NCI-H82 treated with DMSO at 0.1 percent for 48 hours (cell line): Measurements from ENCODE around the gene DDHD1.
"Not testable (repeated sequence)": the region's sequence is repeated elsewhere in the genome, so short reads cannot be mapped to it uniquely, and the experiment has no call there.

Experiments used
- DNase-seq: peaks from one replicate; lab custom pipeline; 2025; ENCODE audit not compliant: unreplicated experiment; lab: John Stamatoyannopoulos, UW

The DDHD1 gene

DNA sequence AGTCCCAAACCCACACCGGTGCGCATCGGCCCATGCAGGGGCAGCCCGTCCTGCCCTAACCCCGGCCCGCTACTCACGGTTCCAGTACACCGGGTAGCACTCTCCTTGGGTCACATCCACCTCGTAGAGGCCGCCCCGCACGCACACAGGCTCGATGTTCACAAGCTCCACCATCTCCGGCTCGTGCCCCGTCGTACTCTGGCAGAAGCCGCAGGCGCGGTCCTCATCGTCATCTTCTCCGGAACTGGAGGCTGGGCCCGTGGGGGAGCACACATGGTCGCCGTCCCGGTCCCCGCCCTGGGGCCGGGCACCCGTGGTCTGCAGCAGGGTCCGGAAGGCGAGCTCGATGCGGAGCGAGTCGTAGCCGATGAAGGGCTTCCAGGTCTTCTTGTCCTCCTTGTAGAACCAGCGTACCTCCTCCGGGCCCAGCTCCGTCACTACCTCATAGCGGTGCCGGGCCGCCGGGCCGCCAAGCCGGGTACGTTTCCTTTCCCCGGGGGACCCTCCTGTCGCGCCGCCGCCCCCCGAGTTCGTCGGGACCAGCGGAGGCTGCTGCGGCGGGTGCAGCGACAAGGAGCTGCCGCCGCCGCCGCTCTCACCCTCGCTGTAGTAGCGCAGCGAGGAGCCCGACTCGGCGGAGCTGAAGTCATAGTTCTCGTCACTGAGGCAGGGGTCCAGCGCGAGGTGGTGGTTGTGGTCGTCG is 788 bp downstream of the DDHD1 start:
- DNase-seq, result no peak

- DNase-seq, result peak; percentile 9
These were observed 1.5 kb downstream of the DDHD1 start for GRCh38 chr14:53151523-53152183.

GRCh38 chr14:53149668-53150316 is 3.3 kb downstream of the DDHD1 start:
- no peak for DNase-seq

DNA sequence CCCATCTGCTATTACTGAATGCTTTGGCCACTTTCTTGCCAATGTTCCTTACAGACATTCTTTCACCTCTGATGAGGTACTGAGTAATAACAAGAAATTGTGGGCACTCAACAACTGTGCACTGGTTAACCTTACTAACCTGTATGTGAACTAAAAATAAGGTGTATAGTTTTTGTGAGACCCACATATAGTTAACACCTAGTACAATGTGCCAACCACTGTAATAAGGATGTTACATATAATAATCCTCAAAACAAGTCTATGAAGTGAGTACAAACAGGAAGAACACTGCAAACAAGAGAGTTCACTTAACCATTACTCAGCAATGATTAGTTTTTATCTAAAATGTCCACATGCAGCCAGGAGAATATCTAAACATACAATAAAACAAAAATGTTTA is 4.5 kb downstream of the DDHD1 start:
- DNase-seq, result no peak

- DNase-seq, result no peak
These were observed 5.2 kb downstream of the DDHD1 start for GRCh38 chr14:53147893-53148292.

- DNase-seq, result no peak
These were observed 5.9 kb downstream of the DDHD1 start for GRCh38 chr14:53147208-53147607.

- DNase-seq, result no peak
These were observed 6.4 kb downstream of the DDHD1 start for GRCh38 chr14:53146739-53147138.

DNA sequence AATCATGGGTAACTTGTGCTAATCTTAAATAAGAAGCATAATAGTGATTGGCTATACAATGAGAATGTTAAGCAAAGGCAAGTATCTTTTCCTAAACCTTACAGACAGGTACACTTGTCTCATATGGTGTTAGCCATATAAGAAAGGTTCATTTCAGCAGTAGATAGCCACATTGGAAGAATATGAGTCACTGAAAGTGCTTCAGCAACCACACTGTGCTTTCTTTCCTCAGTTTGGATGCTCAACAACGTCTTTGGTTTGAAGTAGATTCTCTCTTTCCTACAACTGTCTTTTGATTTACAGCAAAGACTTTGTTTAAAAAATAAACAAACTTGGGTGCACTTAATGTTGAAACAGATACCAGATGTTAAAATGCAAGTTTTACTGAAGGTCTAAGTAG is 8.9 kb downstream of the DDHD1 start:
- no peak for DNase-seq

GRCh38 chr14:53140585-53140984 is 12.5 kb downstream of the DDHD1 start:
- no peak for DNase-seq

- no peak for DNase-seq
These were observed 15.4 kb downstream of the DDHD1 start for GRCh38 chr14:53137568-53138203.

DNA sequence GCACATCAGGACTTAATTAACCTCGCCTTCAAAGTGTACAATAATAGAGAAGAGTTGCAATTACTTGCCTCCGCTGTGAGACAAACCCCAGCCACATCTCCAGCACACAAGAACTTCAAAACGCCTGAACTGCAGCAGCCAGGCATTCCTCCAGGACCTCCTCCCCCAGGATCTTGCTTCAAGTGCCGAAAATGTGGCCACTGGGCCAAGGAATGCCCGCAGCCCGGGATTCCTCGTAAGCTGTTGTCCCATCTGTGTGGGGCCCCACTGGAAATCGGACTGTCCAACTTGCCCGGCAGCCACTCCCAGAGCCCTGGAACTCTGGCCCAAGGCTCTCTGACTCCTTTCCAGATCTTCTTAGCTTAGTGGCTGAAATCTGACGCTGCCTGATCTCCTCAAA is 22.6 kb downstream of the DDHD1 start:
- not testable (repeated sequence) for DNase-seq

- no peak for DNase-seq
These were observed 24.7 kb downstream of the DDHD1 start for GRCh38 chr14:53128303-53129028.

DNA sequence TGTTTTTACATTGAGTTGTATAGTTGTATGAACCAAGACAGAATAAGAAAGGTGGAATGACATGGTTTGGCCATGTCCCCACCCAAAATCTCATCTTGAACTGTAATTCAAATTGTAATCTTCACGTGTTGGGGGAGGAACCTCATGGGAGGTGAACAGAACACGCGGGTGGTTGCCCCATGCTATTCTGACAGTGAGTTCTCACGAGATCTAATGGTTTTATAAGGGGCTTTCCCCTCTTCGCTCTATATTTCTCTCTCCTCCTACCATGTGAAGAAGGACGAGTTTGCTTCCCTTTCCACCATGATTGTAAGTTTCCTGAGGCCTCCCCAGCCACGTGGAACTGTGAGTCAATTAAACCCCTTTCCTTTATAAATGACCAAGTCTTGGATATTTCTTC is 25.3 kb downstream of the DDHD1 start:
- no peak for DNase-seq

GRCh38 chr14:53127151-53127550 is 26.0 kb downstream of the DDHD1 start:
- no peak for DNase-seq

DNA sequence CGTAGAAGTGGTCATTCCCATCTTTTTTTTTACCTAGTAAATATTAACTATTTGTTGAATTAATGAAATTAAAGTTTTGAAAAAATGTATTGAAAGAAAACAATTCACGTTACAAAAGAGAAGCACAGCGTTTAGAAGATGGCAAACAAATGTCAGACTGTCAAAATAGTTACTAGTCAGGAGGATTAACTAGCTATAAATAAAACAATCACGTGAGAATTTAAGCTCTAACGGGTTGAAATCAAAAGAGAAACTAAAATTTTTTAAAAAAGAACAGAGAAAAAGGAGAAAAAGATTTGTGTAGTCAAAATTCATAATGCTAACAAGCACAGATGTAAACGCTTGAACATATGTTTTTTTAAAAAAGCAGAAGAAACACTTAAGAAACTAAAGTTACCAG is 26.4 kb downstream of the DDHD1 start:
- DNase-seq, result no peak

DNA sequence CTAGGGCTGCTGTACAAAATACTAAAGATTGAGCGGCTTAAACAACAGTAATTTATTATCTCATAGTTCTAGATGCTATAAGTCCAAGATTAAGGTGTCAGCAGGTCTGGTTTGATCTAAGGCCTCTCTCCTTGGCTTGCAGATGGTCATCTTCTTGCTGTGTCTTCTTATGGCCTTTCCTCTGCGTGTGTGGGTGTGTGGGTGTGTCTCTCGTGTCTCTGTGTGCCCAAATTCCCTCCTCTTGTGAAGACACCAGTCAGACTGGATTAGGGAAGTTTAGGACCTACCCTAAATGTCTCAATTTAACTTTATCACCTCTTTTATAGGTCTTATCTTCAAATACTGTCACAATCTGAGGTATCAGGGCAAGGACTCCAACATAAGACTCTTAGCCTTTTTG is 28.3 kb downstream of the DDHD1 start:
- no peak for DNase-seq

- not testable (repeated sequence) for DNase-seq
These were observed 31.7 kb downstream of the DDHD1 start for GRCh38 chr14:53121419-53121818.

DNA sequence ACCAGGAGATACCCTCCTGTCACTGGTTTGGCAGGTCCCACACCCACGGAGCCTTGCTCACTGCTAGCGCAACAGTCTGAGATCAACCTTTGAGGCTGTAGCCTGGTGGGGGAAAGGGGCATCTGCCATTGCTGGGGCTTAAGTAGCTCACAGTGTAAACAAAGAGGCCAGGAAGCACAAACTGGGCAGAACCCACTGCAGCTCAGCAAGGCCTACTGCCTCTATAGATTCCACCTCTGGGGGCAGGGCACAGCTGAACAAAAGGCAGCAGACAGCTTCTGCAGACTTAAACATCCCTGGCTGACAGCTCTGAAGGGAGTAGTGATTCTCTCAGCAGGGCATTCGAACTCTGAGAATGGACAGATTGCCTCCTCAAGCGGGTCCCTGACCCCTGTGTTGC is 35.6 kb downstream of the DDHD1 start:
- not testable (repeated sequence) for DNase-seq

DNA sequence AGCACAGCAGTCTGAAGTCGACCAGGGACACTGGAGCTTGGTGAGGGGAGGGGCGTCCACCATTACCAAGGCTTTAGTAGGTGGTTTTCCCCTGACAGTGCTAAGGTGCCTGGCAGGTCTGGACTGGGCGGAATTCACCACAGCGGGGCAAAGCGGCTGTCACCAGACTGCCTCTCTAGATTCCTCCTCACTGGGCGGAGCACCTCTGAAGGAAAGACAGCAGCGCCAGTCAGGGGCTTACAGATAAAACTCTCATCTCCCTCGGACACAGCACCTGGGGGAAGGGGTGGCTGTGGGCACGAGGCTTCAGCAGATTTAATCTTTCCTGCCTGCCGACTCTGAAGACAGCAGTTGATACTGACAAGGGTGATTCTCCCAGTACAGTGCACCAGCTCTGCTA is 39.1 kb downstream of the DDHD1 start:
- DNase-seq, result no peak

DNA sequence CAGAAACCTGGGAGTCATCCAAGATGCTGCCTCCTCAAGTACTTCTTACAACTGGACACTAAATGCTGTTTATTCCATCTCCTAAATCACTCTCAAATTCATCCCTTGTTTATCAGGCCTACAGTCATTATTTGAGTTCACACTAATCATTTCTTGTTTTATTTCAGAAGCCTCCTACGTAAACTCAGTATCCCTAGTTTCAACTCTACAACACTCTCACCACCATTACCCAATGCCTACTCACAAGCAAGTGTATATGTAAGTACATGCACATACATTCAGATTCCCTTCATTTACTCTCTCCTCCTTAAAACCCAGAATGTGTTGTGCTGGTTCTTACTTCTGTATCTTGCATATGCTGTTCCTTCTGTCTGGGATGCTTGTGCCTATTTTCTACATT is 43.0 kb downstream of the DDHD1 start:
- DNase-seq, result no peak
